Heart right ventricle (tissue), 16 donors: ENCODE data around the gene GRM8. TPM values are rescaled to one million over a fixed set of nuclear protein-coding genes. Genes with fewer than 3 reads are reported as not detected.
"Not testable (repeated sequence)": the region's sequence is repeated elsewhere in the genome, so short reads cannot be mapped to it uniquely, and the experiment has no call there.

Experiments used
- ATAC-seq, 8 donors: fragments of 200-7000 bp; cut with Tn5 transposase; one replicate each; pipeline ENCODE4 v1.9.1; 2020; ENCODE audit warnings: mild to moderate bottlenecking in 8 of 8, moderate library complexity in 8 of 8, moderate number of reproducible peaks in 1 of 8
- DNase-seq, 2 donors: peaks; one replicate each; pipeline ENCODE4 v3.0.0-alpha.2; 2020
- H3K27ac ChIP-seq, 10 donors: fragments of 200-600 bp; sonication (generic) in 2 of 10; one replicate each; pipeline versions ENCODE4 v1.5.0 to v1.8.0; 2020 to 2022; ENCODE audit warnings: mild to moderate bottlenecking in 3 of 10
- H3K27me3 ChIP-seq, 7 donors: fragments of 200-600 bp; one replicate each; pipeline ENCODE4 v1.8.0; 2021 to 2022; ENCODE audit warnings: mild to moderate bottlenecking in 2 of 7
- H3K36me3 ChIP-seq, 9 donors: fragments of 200-600 bp; sonication (generic) in 1 of 9; one replicate each; pipeline versions ENCODE4 v1.5.0 to v1.8.0; 2020 to 2022; ENCODE audit warnings: mild to moderate bottlenecking in 2 of 9
- H3K4me1 ChIP-seq, 9 donors: fragments of 200-600 bp; sonication (generic) in 1 of 9; one replicate each; pipeline versions ENCODE4 v1.5.0 to v1.8.0; 2020 to 2022; ENCODE audit warnings: mild to moderate bottlenecking in 4 of 9
- H3K4me3 ChIP-seq, 10 donors: fragments of 200-600 bp; sonication (generic) in 2 of 10; one replicate each; pipeline versions ENCODE4 v1.5.0 to v1.8.0; 2020 to 2022; ENCODE audit warnings: mild to moderate bottlenecking in 7 of 10, moderate library complexity in 2 of 10
- H3K9me3 ChIP-seq, 11 donors: fragments of 200-600 bp in 10 of 11; sonication (generic) in 2 of 11; one replicate each; pipeline versions ENCODE4 v1.5.0 to v1.8.0; 2013 to 2022; ENCODE audit warnings: mild to moderate bottlenecking in 2 of 11, control low read depth in 1 of 11, moderate library complexity in 1 of 11
- CTCF ChIP-seq, 9 donors: fragments of 200-600 bp; sonication (generic) in 2 of 9; IDR thresholded peaks; one replicate each; pipeline versions ENCODE4 v1.5.0 to v1.8.0; 2021 to 2022; ENCODE audit warnings: antibody characterized with exemption in 9 of 9, mild to moderate bottlenecking in 5 of 9, moderate library complexity in 1 of 9
- WGBS, 2 donors: extraction: QIAGEN DNeasy Blood & Tissue Kit; methylation state at CpG; one replicate each; pipeline ENCODE4 v1.1.7; 2013; ENCODE audit warnings: inconsistent platforms in 1 of 2; 5-methylcytosine and 5-hydroxymethylcytosine counted together
- intact Hi-C, 10 donors: fragments of 100-400 bp; cut with DNase I; formaldehyde crosslinking; loops; one replicate each; pipeline versions ENCODE4 v1.11.1 to v1.14.2; 2022
- polyA plus RNA-seq, 2 donors: library from polyadenylated mRNA; stranded (reverse); fragments of 200-250 nt; gene quantifications; one replicate each; pipeline ENCODE4 v1.2.3, GENCODE V29; 2013
- total RNA-seq, 10 donors: library from RNA; stranded (reverse); fragmentation: NEBNext Ultra II Directional in 3 of 10; extraction: Animal tissue kit (Norgen Biotek cat#: 25700) in 3 of 10; gene quantifications; one replicate each; pipeline versions ENCODE4 v1.2.1 to v1.2.4, GENCODE V29; 2021 to 2023
- donor health status: Arrhythmogenic right ventricular cardiomyopathy.
- donor health status: ischemic (EF 13 %, LVEDD 7.1; RV severe dilation, severe dysfunction).
- donor health status: healthy with polysubstance abuse.
- donor health status: DM: no; HTN: yes; CAD: no.
- donor health status: DM: no; HTN: no; CAD: no.
- donor health status: ischemic (EF 25% LVEDD 6.9; RV normal size, moderate dysfunction).
- donor health status: ischemic (EF 25% LVEDD 5.7; RV mildly dilated, moderate dysfunction).
- donor health status: healthy.
- donor health status: DM: yes; HTN: yes; CAD: no.
- donor health status: Ischemic cardiomyopathy.
- donor health status: ischemic (EF 35%, LVEDD 5.7; RV mildly dilated, moderate dysfunction).
- donor health status: nonischemic (EF 11% LVEDD 7.7; RV severe dilation, severe dysfunction).
- donor health status: DM: yes; HTN: yes; CAD: no.
- donor health status: PGD.
- donor health status: ischemic (EF 29% LVEDD 5.4; RV normal size, mild dysfunction).
- donor health status: nonischemic (EF 23%, LVEDD 6.1; RV moderate dilation, normal function).

Gene GRM8
- total and polyA plus RNA-seq, 12 donors = 0.13 to 0.68 (median 0.34) TPM; not detected in 5

- TF ChIP-seq CTCF (IDR thresholded peaks at IDR 0.05) = no peak
- ATAC-seq = no peak
These were observed 315.6 kb downstream of the GRM8 start for GRCh38 chr7:126937171-126937570.

DNA sequence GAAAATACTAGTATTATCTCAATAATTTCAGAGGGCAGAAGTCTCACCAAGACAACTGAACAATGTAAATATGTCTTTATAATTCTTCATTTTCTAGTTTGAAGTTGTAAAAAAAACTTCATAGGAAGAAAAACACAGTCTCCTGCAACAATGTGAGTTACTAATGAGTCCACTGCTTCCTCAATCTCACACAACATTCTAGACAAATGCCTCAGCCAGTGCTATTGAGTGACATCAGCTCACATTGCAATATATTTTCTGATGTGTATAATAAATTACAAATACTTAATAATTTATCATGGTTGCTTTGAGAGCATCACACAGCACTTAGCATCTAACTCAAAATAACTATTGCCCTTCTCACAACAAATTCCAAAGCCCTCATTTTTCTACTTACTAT, 321.2 kb downstream of the GRM8 start:
- no peaks in the 10 kb centered on the region for H3K9me3 ChIP-seq
- no peak for TF ChIP-seq CTCF (IDR thresholded peaks at IDR 0.05)
- intact Hi-C loops = no loop called here
- H3K27me3 ChIP-seq = peaks cover 0 to 14% (median 0%) of the 10 kb centered on the region in 7 donors
- H3K4me1 ChIP-seq = no peaks in the 10 kb centered on the region
- DNase-seq = no peak
- H3K36me3 ChIP-seq = no peaks in the 10 kb centered on the region
- H3K4me3 ChIP-seq = no peak overlapping the region
- ATAC-seq = no peak
- H3K27ac ChIP-seq = no peak overlapping the region

More at GRCh38 chr7:126937171-126937570, 315.6 kb downstream of the GRM8 start:
- no peak for DNase-seq
- Histone ChIP-seq H3K36me3 (no peaks in the 10 kb centered on the region), H3K27ac (no peak overlapping the region), H3K4me1 (no peaks in the 10 kb centered on the region), H3K4me3 (no peak overlapping the region), H3K9me3 (no peaks in the 10 kb centered on the region), H3K27me3 (peaks cover 0 to 9% (median 0%) of the 10 kb centered on the region in 7 donors)
- intact Hi-C loops = no loop called here
- WGBS, 2 donors = 56 to 59% methylated on average over 2 of the region's 2 CpGs

- DNase-seq = no peak
- peaks cover 0 to 14% (median 0%) of the 10 kb centered on the region in 7 donors for H3K27me3 ChIP-seq
- intact Hi-C loops = no loop called here
- no peak for ATAC-seq
- H3K27ac ChIP-seq = no peak overlapping the region
- no peaks in the 10 kb centered on the region for H3K4me1 ChIP-seq
- no peaks in the 10 kb centered on the region for H3K36me3 ChIP-seq
- no peaks in the 10 kb centered on the region for H3K9me3 ChIP-seq
- H3K4me3 ChIP-seq = no peak overlapping the region
- TF ChIP-seq CTCF (IDR thresholded peaks at IDR 0.05) = no peak
- WGBS, 2 donors = 66 to 80% methylated on average over 2 of the region's 2 CpGs
These were observed 322.6 kb downstream of the GRM8 start for GRCh38 chr7:126930166-126930565.

GRCh38 chr7:126924477-126924876, 328.3 kb downstream of the GRM8 start:
- WGBS, 2 donors = 37 to 42% methylated on average over 2 of the region's 2 CpGs
- ATAC-seq (no peak), DNase-seq (no peak)
- no peak overlapping the region for H3K4me3 ChIP-seq
- no peaks in the 10 kb centered on the region for H3K9me3 ChIP-seq
- no peaks in the 10 kb centered on the region for H3K4me1 ChIP-seq
- no peaks in the 10 kb centered on the region for H3K27me3 ChIP-seq
- intact Hi-C loops = loop anchor here in 1 of 10 donors (10.0 kb wide), 1 partner anchor 60 kb away; no protein-coding TSS in a partner anchor
- TF ChIP-seq CTCF (IDR thresholded peaks at IDR 0.05) = no peak
- H3K27ac ChIP-seq = no peak overlapping the region
- no peaks in the 10 kb centered on the region for H3K36me3 ChIP-seq

GRCh38 chr7:126911627-126912026, 341.1 kb downstream of the GRM8 start:
- H3K9me3 ChIP-seq, DNase-seq, H3K4me3 ChIP-seq, H3K4me1 ChIP-seq, ATAC-seq, H3K27me3 ChIP-seq, intact Hi-C loops, H3K36me3 ChIP-seq, H3K27ac ChIP-seq: not testable (repeated sequence)
- WGBS, 2 donors = 88 to 89% methylated on average over 4 of the region's 4 CpGs

DNA sequence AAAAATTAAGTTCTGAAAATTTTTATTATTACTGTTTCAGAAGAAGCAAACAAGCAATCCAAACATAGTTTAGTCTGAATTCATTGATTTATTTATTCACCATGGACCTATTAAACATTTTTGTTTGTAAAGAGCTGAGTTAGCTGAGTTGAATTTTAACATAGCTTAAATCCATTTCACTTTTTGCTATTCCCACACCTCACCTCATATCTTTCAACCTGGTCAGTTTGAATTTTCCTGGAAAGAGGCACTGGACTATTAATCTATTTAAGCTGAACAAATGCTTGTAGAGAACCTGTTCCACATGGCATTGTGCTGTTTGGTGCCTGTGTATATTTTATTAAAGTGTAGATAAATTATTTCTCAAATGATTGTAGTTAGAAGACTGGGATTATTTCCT, 344.2 kb downstream of the GRM8 start:
- H3K27ac ChIP-seq, H3K4me1 ChIP-seq, H3K4me3 ChIP-seq, DNase-seq, H3K27me3 ChIP-seq, ATAC-seq, H3K9me3 ChIP-seq, H3K36me3 ChIP-seq, intact Hi-C loops: not testable (repeated sequence)

- H3K4me3 ChIP-seq, H3K27ac ChIP-seq, DNase-seq, H3K27me3 ChIP-seq, H3K4me1 ChIP-seq, ATAC-seq, H3K36me3 ChIP-seq, intact Hi-C loops, H3K9me3 ChIP-seq: not testable (repeated sequence)
- WGBS, 2 donors = 62 to 71% methylated on average over 6 of the region's 6 CpGs
These were observed 345.1 kb downstream of the GRM8 start for GRCh38 chr7:126907657-126908056.

DNA sequence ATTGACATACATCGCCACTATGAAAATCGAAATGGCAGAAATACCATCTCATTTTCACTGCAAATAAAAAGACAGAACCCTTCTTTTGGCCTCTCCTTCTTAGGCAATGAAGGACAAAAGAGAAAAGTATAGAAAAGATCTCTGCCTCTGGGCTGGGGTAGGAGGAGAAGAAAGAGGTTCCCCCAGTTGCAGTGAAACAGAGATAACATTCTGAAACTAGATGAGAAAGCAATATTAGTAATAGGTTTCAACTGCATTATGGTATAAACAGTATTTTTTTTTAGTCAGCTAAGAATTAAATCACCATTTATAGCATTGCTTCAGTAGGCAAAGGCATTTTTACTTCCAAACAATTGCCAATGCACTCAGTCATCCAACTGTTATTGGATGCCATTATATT, 347.5 kb downstream of the GRM8 start:
- H3K27me3 ChIP-seq = peaks cover 0 to 11% (median 0%) of the 10 kb centered on the region in 7 donors
- 83 to 88% methylated on average over 2 of the region's 2 CpGs for WGBS, 2 donors
- H3K27ac ChIP-seq, H3K36me3 ChIP-seq, ATAC-seq, H3K4me3 ChIP-seq, H3K4me1 ChIP-seq, H3K9me3 ChIP-seq, intact Hi-C loops, DNase-seq: not testable (repeated sequence)
